SH-SY5Y (cell line): ENCODE measurements around the gene MYPOP.
A peak's percentile ranks its signal among the peaks of the same experiment; 100 is the strongest.

ENCODE experiments used
- GATA2 ChIP-seq: IDR thresholded peaks from 2 replicates; pipeline ENCODE4 v1.6.1; 2011; ENCODE audit warnings: mild to moderate bottlenecking, low read depth, low read length
- GATA3 ChIP-seq: IDR thresholded peaks from 2 replicates; pipeline ENCODE4 v1.6.1; 2011; ENCODE audit warnings: low read depth, mild to moderate bottlenecking, low read length, moderate library complexity

MYPOP gene

DNA sequence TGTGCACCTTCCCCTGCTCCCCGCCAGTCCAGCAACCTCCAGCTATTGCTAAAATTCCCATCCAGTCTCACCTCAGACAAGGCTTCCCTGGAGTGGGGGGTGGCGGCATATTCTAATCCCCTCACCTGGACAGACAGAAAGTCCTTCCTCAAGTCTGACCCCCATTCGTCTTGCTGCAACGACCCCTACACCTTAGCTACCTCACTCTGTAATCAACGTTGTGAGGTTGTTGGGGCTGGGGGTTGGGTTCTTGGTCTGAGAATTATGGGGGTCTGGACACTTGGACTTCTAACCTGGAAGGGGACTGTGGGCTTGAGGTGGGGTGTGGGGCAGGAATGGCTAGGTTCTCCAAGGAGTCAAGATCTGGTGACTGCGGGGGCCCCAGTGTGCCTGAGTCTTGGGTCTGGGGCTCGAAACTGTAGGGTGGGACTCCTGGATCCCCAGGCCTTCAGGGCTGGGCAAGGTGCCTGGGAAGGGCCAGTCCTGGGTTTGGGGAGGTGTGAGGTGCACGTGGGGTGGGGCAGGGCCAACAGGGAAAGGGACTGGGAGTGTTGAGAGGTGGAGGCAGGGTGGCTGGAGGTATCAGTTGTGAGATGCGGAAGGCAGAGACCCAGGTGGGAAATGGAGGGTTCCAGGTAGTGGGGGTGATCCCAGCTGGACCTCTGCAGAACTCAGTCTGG lies 37.0 kb downstream of the MYPOP start:
- TF ChIP-seq GATA2 (no peak), GATA3 (no peak)

DNA sequence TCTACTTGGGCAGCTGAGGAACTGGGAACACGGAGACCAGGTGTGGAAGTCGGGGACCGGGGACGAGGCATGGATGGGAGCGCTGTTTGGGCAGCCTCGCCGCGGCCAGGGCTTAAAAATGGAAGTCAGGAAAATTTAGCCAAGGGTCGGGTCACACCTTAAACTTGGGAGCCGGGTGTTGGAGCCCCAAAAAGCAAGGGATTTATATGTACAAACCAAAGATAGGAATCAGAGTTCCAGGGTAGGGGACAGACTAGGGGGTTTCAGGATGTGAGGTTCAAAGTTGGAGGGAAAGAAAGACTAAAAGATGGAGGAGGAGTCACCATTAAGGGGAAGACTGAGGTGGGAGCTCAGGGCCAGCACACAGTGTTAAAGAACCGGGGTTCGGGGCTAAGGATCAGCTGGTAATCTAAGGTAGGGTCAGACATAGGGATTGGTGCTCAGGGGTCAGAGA lies 37.8 kb downstream of the MYPOP start:
- TF ChIP-seq GATA2 (no peak), GATA3 (no peak)

DNA sequence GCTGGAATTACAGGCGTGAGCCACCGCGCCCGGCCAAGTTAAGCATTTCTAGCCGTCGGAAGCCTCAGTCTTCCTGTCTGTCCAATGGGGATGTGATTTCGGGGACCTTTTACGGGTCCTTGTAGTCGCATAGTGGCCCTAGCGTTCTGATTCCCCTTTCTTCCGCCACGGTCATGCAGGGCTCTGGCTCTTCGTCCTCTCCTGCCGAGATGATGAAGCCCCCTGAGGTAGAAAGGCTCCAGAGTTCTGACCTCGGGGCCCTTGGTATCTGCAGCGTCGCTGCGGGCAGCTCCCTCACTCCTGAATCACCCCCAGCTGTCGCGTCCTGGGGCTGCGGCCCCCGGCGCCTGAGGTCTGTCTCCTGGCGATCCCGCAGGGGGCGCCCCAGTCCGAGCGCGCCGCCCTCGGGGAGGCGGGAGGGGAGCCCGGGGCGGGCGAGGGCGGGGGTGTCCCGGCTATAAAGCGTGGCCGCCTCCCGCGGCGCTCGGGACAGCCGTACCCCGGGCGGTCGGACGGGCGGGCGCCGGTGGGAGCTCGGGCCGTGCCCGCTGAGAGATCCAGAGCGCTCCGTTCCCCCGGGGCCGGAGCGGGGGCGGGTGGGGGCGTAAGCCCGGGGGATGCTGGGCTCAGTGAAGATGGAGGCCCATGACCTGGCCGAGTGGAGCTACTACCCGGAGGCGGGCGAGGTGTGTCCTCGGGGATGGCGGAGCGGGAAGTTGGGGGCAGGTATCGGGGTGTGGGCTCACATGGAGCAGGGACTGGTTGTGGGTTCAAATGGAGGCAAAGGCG lies 38.4 kb downstream of the MYPOP start, which contains the start of gene FOXA3:
Gene FOXA3 (plus strand): TSS at position 487 of the 789 bp plus-strand sequence. CDS start 131 bp downstream, at position 618.
- TF ChIP-seq GATA2 (no peak), GATA3 (no peak)

DNA sequence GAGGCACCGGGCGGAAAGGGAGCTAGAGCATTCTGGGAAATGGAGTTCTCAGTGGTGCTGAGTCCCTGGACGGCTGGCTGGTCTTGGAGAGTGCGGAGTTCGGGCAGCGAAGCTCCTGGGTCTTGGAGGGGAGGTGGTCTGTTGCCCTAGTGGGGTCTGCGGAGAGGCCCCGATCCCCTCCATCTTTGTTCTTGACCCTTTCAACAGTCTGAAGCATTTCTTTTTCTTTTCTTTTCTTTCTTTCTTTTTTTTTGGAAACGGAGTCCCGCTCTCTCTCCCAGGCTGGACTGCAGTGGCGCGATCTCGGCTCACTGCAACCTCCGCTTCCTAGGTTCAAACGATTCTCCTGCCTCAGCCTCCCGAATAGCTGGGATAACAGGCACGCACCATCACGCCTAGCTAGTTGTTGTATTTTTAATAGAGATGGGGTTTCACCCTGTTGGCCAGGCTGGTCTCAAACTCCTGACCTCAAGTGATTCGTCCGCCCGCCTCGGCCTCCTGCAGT lies 39.0 kb downstream of the MYPOP start:
- no peak for TF ChIP-seq GATA2
- TF ChIP-seq GATA3 = no peak

DNA sequence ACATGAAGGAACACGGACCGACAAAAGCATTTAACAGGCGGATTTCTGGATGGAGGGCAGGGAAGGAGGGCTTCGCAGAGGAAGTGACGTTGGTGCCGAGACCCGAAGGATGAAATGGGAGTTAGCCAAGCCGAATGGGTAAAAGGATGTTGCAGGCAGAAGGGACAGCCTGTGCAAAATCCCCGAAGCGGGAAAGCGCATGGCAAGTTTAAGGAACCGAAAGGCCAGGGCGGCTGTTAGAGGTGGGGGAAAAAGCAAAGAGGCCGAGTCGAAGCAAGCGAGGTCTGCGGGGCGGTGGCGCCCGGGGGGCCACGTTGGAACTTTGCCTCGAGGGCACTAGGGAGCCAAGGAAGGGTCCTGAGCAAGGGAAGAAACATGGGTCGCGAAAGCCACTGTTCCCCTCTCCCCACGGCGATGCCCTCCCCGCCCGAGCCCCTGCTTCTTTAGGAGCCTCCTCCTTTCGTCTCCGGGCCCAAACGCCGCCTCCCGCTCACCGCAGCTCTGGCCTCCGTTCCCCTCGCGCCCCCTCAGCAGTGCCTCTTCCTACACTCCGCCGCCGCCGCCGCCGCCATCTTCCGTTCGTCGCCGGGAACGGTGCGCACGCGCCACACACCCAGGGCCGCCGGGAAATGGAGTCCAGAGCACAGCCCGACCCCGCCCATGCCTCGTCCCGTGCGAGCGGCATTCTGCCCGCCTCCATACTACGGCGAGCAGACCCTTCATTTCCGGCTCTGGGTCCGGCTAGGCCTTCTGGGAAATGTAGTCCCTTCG lies 39.7 kb downstream of the MYPOP start, which contains the start of gene SYMPK:
Gene SYMPK (minus strand): TSS at position 584 of the 771 bp plus-strand sequence. CDS start 8,652 bp downstream, outside the sequence.
- TF ChIP-seq GATA2 = no peak
- TF ChIP-seq GATA3 = no peak

DNA sequence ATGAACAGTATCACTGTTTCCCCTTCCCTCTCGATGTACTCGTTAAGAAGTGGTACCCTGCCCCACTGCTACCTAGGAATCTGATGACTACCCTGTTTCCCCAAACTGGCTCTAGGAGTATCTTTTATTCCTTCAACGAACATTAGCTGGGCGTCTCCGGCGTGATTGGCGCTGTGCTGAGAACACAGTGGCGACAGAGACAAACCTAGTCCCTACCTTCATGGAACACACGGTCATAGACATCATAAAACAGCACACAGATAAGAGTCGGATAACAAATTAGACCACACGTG lies 40.2 kb downstream of the MYPOP start:
- TF ChIP-seq GATA2 (peak; percentile 85), GATA3 (no peak)

DNA sequence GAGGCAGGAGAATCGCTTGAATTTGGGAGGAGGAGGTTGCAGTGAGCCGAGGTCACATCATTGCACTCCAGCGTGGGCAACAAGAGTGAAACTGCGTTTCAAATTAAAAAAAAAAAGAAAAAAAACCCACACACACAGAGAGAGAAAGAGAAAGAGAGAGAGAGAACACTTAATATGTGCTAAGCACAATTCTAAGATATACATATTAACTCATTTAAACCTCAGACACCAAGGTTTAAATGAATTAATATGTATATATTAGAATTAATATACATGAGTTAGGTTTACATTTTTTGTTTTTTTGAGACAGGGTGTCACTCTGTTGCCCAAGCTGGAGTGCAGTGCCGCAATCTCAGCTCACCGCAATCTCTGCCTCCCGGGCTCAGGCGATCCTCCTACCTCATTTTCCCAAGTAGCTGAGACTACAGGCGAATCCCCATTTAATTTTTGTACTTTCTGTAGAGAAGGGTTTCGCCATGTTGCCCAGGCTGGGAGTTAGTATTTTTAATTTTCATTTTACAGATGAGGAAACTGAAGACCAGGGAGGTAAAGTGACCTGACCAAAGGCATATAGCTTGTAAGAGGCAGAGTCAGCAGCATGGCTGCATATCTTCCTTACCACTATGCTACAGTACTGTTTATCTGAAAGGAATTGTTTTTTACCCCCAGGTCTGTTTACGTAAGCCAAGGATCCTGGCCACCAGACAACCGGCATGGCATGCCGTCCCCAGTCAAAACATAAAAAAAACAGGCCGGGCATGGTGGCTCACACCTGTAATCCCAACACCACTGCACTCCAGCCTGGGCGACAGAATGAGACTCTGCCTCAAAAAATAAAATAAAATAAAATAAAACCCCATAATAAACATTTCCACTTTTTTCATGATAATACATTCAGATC lies 41.8 kb downstream of the MYPOP start:
- TF ChIP-seq GATA2 (no peak), GATA3 (no peak)

DNA sequence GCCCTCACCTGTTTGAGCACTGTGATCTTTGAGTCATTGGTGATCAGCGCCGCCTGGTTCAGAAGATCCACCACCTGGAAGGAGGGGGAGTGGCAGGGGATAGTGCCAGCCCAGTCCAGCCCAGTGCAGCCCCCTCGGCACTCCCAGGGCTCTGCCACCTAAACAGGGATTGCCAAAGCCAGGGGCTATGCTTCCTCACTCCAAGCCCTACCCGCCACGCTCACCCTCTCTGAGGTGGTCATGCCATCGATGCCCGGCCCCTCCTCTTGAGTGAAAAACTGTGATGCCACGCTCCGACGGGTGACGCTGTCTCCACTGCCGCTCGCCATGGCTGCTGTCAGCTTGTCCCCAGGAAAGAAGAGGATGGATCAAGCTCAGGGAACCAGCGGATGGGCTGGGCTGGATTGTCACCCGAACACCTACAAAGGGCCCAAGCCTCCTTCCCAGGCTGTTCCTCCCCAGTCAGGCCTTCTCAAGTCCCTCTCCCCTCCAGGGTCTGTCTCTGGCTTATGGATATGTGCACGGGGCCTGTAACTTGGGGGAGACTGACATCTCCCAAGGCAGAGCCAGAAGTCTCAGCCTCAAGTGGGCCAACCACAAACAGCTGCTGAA lies 48.1 kb downstream of the MYPOP start:
- TF ChIP-seq GATA2 (no peak), GATA3 (no peak)

DNA sequence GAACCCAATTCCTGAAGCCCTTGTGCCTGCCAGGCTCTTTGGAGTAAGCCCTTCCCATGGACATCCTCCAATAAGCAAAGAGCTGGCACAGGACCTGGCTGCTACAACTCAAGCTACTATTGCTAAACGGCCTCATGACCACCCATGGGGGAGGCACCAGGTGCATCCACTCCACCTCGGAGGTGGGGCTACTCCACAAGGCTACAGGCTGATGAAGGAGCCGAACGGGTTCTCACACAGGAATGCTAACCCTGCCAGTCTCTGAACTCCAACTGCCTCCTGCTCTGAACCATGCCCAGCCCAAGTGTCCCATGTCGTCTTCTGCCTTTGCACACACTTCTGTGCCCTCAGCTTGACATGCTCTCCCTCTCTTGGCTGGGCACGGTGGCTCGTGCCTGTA lies 49.4 kb downstream of the MYPOP start:
- TF ChIP-seq GATA3 = no peak
- TF ChIP-seq GATA2 = no peak

DNA sequence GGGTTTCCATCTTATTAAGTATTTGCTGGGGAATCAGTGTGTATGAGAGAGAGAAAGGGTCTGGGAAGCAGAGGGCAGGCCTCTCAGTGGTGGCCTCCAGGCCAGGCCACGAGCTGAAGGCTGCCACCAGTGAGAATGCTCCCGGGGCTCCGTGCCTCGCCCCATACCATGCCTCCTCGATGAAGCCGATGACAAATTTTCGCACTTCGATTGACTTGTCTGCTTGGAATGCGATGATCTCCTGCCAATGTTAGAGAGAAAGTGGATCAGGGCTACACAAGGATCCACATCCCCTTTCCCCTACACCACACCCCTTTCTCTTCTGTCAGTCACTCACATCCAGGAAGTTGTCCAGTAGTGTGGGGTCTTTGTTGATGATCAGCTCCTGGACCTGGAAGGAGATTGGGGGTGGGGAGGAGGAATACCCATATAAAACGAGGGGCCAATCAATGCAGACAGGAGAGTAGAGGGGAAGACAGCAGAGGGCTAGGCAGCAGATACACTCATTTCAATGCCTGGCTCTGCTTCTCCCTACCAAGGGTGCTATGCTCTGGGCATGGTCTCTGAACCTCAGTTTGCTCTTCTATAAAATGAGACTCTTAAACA lies 50.2 kb downstream of the MYPOP start:
- TF ChIP-seq GATA3 (no peak), GATA2 (no peak)

DNA sequence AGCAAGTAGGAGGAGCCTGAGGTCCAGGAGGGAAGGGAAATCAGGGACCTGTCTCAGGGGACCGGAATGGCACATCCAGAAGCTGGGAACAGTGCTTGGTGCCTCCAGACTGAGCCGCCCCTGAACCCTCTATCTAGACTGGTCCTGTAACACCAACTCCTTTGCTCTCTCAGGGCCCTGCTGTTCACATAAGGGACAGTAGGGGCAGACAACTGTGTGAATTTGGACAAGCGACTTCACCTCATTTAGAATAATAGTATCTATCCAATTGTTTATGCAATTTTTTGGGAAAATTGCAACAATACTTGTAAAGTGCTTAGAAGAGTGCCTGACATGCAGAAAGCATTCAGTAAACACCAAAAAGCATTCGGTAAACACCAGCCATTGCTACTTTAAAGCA lies 53.5 kb downstream of the MYPOP start:
- no peak for TF ChIP-seq GATA2
- no peak for TF ChIP-seq GATA3

DNA sequence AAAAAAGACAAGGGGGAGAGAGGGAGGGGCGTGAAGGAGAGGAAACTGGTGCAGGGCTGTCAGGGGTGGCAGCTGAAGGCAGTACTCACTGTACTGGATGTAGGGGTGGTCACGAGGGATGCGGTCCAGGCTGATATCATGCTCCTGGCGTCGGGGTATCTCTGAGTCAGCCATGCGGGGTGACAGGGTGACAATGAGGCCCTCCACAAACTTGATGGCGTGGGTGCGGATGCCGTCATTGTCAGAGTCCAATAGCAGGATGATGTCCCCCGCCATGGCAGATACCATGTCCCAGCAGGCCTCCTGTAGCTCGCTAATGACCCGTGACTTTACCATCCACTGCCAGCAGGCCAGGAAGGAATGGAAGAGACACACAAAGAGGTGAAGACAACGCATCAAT lies 54.8 kb downstream of the MYPOP start:
- TF ChIP-seq GATA3 (no peak), GATA2 (no peak)
